ENCODE results near the gene EARS2. TPM values are rescaled to one million over a fixed set of nuclear protein-coding genes. Genes with fewer than 3 reads are reported as not detected.

Gene EARS2
- total RNA-seq, 1 experiment from 2014 or later, result 32.4 TPM

DNA sequence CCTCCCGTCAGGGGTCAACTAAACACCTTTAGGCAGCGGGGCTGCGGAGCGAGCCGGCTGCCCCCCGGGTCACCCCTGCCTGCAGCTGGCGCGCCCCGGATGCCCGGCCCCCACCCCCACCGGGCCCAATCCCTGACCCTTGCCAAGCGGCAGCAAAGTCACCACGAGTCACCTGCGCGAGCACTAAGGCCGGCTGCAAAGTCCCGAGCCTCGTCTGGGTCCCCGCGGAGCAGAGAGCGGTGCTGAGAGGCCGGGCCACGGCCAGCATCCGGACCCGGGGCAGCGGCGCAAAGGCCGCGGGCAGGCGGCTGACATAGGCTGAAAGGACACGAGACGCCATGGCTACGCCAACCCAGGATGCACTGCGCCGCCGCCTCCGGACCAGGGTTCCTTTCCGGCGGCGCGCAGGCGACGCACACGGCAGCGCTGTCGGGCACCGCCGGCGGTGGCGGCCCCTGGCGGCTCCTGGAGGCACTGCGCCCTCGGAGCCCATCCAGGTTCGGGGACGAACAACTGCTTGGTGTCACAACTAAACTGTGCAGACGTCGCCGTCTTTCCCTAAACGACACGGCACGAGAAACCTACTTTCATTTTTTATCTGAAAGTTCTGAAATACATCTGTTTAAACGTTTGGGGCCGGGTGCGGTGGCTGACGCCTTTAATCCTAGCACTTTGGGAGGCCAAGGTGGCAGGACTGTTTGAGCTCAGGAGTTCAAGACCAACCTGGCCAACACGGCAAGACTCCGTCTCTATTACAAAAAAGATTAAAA lies 39.0 kb upstream of the EARS2 start, which contains the start of gene NDUFAB1:
NDUFAB1 (minus strand) TSS at position 366 of the 770 bp plus-strand sequence; CDS start at position 340, 26 bp downstream.
- Mint-ChIP-seq H3K4me3 (ENCODE audit: unreplicated experiment) (peak within 1 kb of the TSS; percentile 75), H3K36me3 (ENCODE audit: insufficient read depth, unreplicated experiment) (peaks cover 25% of the 10 kb centered on the region), H3K27ac (ENCODE audit: unreplicated experiment) (peak within 1 kb of the TSS; percentile 50), H3K27me3 (ENCODE audit: insufficient read depth, unreplicated experiment) (no peaks in the 10 kb centered on the region), H3K9me3 (ENCODE audit: unreplicated experiment) (no peaks in the 10 kb centered on the region), H3K4me1 (ENCODE audit: low read depth, unreplicated experiment) (no peaks in the 10 kb centered on the region)
- CTCF ChIA-PET, result interaction anchor here (1.3 to 1.6 kb wide), 2 partner anchors 11 to 39 kb away, joined by 3 to 8 read pairs; partner anchors contain the start of genes EARS2 and UBFD1
- peak; percentile 85 to 93 for DNase-seq
- no TSS peak for BruUV-seq (replicated peaks)
- TF ChIP-seq, protein P1, sequence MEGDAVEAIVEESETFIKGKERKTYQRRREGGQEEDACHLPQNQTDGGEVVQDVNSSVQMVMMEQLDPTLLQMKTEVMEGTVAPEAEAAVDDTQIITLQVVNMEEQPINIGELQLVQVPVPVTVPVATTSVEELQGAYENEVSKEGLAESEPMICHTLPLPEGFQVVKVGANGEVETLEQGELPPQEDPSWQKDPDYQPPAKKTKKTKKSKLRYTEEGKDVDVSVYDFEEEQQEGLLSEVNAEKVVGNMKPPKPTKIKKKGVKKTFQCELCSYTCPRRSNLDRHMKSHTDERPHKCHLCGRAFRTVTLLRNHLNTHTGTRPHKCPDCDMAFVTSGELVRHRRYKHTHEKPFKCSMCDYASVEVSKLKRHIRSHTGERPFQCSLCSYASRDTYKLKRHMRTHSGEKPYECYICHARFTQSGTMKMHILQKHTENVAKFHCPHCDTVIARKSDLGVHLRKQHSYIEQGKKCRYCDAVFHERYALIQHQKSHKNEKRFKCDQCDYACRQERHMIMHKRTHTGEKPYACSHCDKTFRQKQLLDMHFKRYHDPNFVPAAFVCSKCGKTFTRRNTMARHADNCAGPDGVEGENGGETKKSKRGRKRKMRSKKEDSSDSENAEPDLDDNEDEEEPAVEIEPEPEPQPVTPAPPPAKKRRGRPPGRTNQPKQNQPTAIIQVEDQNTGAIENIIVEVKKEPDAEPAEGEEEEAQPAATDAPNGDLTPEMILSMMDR (IDR thresholded peaks at IDR 0.05; ENCODE audit: insufficient read depth in 1 of 2, low read depth in 1 of 2, low read length in 1 of 2, severe bottlenecking in 1 of 2, unreplicated experiment in 1 of 2), result peak; percentile 67 to 85
- peak within 1 kb of the TSS; percentile 92 for H3K4me3 ChIP-seq (ENCODE audit: low read depth, low read length)
- no peaks in the 10 kb centered on the region for H3K27me3 ChIP-seq (replicated peaks; ENCODE audit: control insufficient read depth, insufficient read depth, low read length)
- intact Hi-C loops (cut with micrococcal nuclease; ENCODE audit: unreplicated experiment), result loop anchor here (1.0 kb wide), 1 partner anchor 39 kb away; the partner anchor contains the start of genes EARS2 and UBFD1
- POLR2A ChIA-PET, result no interaction called here
- H3K4me1 ChIP-seq, result no peaks in the 10 kb centered on the region
- no peaks in the 10 kb centered on the region; the same call in none of the 2 replicates for H3K36me3 ChIP-seq (ENCODE audit: control insufficient read depth, insufficient read depth, low read length)
- H3K9me3 ChIP-seq, result no peaks in the 10 kb centered on the region

DNA sequence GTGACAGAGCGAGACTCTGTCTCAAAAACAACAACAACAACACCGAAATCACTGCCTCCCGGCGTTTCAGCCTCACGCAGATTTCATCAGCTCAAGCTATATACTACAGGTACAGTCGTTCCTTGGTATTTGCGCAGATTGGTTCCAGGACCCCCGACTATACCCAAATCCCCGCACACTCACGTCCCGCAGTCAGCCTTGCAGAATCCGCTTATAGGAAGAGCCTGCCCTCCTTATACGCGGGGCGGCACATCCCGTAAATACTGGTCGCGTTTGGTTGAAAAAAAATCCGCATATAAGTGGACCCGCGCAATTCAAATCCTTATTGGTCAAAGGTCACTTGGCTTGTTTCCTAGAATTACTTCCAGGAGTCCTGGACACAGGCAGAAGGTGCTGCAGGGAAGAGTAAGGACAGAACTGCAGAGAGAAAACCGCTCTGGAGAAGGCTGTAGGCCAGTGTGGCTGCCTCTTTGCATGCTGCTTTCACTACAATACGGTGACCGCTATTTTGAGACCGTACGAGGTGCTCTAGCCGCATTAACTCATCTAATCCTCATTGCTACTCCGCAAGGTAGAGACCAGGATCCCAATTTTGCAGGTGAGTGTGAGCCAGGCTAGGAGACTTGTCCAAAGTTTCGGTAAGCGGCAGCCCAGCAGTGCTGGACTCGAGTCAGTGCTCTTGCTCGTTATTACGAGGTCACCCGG lies 38.2 kb upstream of the EARS2 start:
- Histone ChIP-seq H3K27me3 (replicated peaks; ENCODE audit: control insufficient read depth, insufficient read depth, low read length) (no peaks in the 10 kb centered on the region), H3K4me3 (ENCODE audit: low read depth, low read length) (peak overlapping the region; percentile 92), H3K4me1 (no peaks in the 10 kb centered on the region), H3K9me3 (no peaks in the 10 kb centered on the region), H3K36me3 (ENCODE audit: control insufficient read depth, insufficient read depth, low read length) (no peaks in the 10 kb centered on the region; the same call in none of the 2 replicates)
- Mint-ChIP-seq H3K36me3 (ENCODE audit: insufficient read depth, unreplicated experiment) (peaks cover 20% of the 10 kb centered on the region), H3K4me3 (ENCODE audit: unreplicated experiment) (peak overlapping the region; percentile 75), H3K4me1 (ENCODE audit: low read depth, unreplicated experiment) (no peaks in the 10 kb centered on the region), H3K27ac (ENCODE audit: unreplicated experiment) (peak overlapping the region; percentile 50), H3K27me3 (ENCODE audit: insufficient read depth, unreplicated experiment) (no peaks in the 10 kb centered on the region), H3K9me3 (ENCODE audit: unreplicated experiment) (no peaks in the 10 kb centered on the region)
- ChIA-PET CTCF (no interaction called here), POLR2A (no interaction called here)
- BruUV-seq (replicated peaks), result TSS peak; percentile 52
- intact Hi-C loops (cut with micrococcal nuclease; ENCODE audit: unreplicated experiment), result no loop called here
- no peak for DNase-seq
- TF ChIP-seq, protein P1 (IDR thresholded peaks at IDR 0.05; ENCODE audit: insufficient read depth in 1 of 2, low read depth in 1 of 2, low read length in 1 of 2, severe bottlenecking in 1 of 2, unreplicated experiment in 1 of 2), result no peak

DNA sequence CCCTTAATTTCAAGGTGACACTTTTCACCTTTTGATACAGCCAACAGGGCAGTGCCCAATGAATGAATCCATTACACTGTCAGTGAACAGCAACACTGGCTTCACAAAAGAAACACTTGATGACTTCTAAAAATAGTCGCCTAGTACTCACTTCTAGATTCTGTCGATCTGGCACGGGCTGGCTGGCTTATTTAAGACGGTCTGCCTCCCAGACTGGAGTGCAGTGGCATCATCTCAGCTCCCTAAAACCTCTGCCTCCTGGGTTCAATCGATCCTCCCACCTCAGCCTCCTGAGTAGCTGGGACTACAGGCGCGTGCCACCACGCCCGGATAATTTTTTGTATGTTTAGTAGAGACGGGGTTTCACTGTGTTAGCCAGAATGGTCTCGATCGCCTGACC lies 37.0 kb upstream of the EARS2 start:
- Histone ChIP-seq H3K27me3 (replicated peaks; ENCODE audit: control insufficient read depth, insufficient read depth, low read length) (no peaks in the 10 kb centered on the region), H3K36me3 (ENCODE audit: control insufficient read depth, insufficient read depth, low read length) (peaks cover 3% of the 10 kb centered on the region), H3K9me3 (no peaks in the 10 kb centered on the region), H3K4me1 (no peaks in the 10 kb centered on the region), H3K4me3 (ENCODE audit: low read depth, low read length) (no peak overlapping the region)
- BruUV-seq (replicated peaks), result no TSS peak
- Mint-ChIP-seq H3K36me3 (ENCODE audit: insufficient read depth, unreplicated experiment) (peaks cover 21% of the 10 kb centered on the region), H3K27ac (ENCODE audit: unreplicated experiment) (no peak overlapping the region), H3K27me3 (ENCODE audit: insufficient read depth, unreplicated experiment) (no peaks in the 10 kb centered on the region), H3K4me1 (ENCODE audit: low read depth, unreplicated experiment) (no peaks in the 10 kb centered on the region), H3K4me3 (ENCODE audit: unreplicated experiment) (no peak overlapping the region), H3K9me3 (ENCODE audit: unreplicated experiment) (no peaks in the 10 kb centered on the region)
- TF ChIP-seq, protein P1 (IDR thresholded peaks at IDR 0.05; ENCODE audit: insufficient read depth in 1 of 2, low read depth in 1 of 2, low read length in 1 of 2, severe bottlenecking in 1 of 2, unreplicated experiment in 1 of 2), result no peak
- ChIA-PET CTCF (no interaction called here), POLR2A (no interaction called here)
- DNase-seq, result no peak
- intact Hi-C loops (cut with micrococcal nuclease; ENCODE audit: unreplicated experiment), result no loop called here

All from Caco-2 (cell line).